ENCODE measurements around the gene MOV10. TPM values are rescaled to one million over a fixed set of nuclear protein-coding genes. Genes with fewer than 3 reads are reported as not detected.

The MOV10 gene
- 29.0 and 47.9 TPM in 2 replicates for total RNA-seq

GRCh38 chr1:112674440-112674985 lies at the start of gene MOV10:
Gene MOV10, plus strand, starts transcription at chr1:112674659. Its CDS starts 254 bp downstream, at chr1:112674913.

GRCh38 chr1:112706505-112707220 lies 32.2 kb downstream of the MOV10 start, which contains the start of gene RHOC:
Gene RHOC, minus strand, starts transcription at chr1:112707127. Its CDS starts 3,328 bp downstream, at chr1:112703799.

GRCh38 chr1:112715264-112716053 lies 41.0 kb downstream of the MOV10 start, which contains the start of gene PPM1J:
Gene PPM1J, minus strand, starts transcription at chr1:112715332. Its CDS starts 31 bp downstream, at chr1:112715301.

Small RNA genes lying within 50 kb of the gene (small RNA-seq; reads per million reads assigned to genes)
- gene RNU7-70P, result not detected

Other genes starting within 250 kb of the MOV10 start
- 1.5 and 2.0 TPM in 2 replicates for gene WNT2B, start 165.7 kb upstream of the MOV10 start, total RNA-seq
- gene ST7L, start 55.5 kb upstream of the MOV10 start, total RNA-seq, result 18.4 and 23.3 TPM in 2 replicates
- 205 and 233 TPM in 2 replicates for gene CAPZA1, start 54.8 kb upstream of the MOV10 start, total RNA-seq
- gene RHOC, start 32.5 kb downstream of the MOV10 start, total RNA-seq, result 358 and 449 TPM in 2 replicates
- gene PPM1J, start 40.7 kb downstream of the MOV10 start, total RNA-seq, result 1.1 and 1.6 TPM in 2 replicates

Measured in subcutaneous preadipocyte (primary cell).